Suppressor macrophage treated with lipopolysaccharide for 1 hour (primary cell): ENCODE results near the gene CHRNA1.

Experiments
- DNase-seq, 3 donors: peaks; one replicate each; pipeline ENCODE4 v3.0.0-alpha.2; 2020 to 2022

Gene CHRNA1

DNA sequence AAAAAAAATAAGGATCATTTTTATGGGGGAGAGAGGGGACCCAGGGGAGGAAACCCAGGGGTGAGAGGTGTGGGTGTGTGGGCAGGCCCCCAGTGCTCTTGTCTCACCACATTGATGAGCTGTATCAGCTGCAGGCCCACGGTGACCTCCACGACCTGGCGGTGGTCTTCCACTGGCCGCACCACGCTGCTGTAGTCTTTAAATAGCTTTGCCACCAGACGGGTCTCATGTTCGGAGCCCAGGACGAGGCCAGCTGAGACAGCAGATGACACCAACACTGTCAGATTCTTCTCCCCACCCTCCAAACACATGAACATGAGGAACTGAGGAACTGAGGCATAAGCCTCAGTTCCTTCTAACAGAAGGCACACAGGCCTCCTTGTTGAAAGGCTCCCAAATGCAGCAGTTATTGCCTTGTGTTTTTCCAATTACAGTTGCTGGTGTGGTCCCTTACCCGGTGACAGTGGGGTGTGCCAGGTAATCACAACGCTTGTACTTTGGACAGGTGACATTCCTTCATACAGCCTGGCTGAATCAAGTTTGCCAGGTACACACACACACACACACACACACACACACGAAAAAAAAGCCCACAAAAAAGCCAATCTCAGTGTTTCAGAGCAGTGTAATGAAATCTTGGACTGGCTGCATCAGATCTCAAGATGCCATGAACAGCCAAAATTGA, 4.7 kb downstream of the CHRNA1 start:
- no peak for DNase-seq

DNA sequence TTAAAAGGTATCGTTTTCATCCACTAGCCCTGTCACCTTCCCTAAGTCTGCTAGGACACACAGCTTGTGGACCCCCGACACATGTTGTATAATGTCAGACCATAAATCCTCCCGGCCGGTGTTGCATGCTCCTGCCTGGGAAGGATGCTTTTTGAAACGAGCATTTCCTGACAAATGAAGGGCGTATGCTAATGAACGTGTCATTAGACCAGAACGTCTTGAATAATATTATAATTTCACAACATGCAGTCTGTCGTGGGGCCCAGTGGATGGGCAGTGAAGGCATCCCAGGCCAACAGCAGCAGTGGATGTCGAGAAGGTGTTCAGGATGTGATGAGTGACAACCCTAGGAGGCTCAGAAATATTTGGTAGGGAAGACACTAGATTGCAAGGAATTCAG, 7.5 kb downstream of the CHRNA1 start:
- DNase-seq, result no peak

DNA sequence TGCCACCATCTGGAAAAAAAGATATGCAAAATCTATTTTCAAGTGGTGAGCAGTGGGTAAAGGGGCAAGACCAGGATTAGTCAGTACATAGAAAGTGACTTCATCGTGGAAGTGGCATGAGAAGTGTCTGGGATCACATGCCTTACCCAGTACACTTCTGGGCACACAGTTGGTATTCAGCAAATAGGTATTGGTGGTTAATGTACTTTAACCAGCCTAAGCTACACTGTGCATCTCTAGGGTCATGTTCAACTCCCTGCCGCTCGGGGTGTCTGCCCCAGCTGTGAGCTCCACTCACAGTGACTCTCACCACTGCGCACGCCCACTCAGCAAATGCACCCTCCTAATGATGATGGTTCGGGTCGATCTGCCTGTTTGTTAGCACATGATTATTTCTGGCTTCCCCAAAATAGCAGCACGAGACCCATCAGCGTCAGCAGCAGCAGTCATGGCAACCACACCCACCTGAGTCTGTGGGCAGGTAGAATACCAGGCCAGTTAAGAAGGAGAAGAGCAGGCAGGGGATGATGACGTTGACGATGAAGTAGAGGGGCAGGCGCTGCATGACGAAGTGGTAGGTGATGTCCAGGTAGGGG, 11.1 kb downstream of the CHRNA1 start:
- peak; percentile 32 to 63 (median 34) for DNase-seq

DNA sequence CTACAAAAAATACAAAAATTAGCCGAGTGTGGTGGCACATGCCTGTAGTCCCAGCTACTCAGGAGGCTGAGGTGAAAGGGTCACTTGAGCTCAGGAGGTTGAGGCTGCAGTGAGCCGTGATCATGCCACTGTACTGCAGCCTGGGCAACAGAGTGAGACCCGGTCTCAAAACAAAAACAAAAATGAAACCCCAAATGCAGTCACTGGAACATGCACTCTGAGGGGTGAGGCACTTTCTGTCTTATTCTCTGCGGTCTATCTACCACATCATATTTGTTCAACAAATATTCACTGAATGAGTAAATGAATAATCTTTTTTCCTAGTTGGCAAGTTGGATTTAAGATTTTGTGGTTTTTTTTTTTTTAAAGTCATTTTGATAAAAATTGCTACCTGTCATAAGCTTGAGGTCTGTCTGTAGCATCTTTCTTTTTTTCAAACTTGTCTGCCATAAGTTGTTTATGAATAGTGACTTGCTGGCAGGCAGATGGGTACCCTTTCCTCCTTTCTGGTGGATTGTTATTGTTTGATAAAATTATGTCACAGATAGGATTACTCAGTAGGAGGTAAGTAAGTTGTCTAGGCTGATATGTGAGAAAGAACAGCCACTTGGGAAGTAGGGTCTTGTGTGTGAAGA, 11.8 kb downstream of the CHRNA1 start:
- no peak for DNase-seq

DNA sequence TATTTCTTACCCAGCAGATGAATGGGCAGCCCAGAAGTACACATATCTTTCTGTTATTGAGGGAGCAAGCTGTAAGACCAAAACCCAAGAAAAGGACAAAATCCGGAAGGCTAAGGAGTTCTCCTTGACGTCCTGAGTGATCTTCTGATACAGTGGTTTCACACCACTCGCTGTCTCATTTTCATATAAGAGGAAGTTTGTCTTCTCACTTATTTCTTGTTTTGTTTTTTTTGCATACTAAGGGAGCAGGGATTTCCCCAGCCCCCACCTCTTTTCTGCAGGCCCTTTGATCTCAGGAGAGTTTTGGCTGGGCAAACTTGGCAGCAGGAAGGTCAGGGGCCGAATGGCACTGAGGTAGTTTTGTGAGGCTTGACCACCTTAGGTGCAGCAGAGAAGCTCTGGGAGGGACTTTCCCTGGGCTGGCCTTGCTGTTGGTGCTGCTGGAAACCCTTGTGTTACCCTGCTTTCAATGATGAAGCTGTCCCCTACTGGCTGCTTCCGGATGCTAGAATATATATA, 13.3 kb downstream of the CHRNA1 start:
- DNase-seq, result peak; percentile 50 to 63 (median 59)

DNA sequence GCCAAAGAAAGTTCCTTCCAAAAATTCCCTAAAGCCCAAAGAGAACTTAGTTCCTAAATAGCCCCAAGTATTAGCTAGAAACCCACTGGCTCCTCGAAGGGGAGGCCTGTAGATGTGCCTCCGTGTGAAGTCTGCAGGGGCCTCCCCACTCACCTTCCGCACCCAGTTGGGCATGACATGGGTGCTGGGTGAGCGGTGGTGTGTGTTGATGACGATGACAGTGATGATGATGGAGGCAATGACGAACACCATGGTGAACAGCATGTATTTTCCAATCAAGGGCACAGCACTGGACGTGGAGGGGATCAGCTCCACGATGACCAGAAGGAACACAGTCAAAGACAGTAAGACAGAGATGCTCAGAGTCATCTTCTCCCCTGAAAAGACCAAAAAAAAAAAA, 14.5 kb downstream of the CHRNA1 start:
- DNase-seq, result no peak

DNA sequence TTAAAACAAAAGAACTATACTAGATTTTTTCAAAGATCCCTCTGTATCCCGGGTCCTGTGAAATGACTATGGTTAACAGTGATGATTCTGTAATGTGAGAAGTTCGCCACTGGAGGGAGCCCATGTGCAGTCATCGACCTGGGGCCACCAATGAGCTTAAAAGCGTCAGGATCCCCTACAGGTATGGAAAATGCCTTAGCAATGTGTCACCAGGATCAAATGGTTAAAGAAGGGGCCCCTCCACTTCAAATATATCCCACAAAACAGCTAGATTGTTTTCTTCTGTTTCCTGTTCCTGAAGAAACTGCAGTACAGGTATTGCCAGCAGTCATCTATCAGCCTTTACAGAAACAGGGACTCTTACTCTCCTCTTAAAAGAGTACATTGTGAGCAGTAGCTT, 15.3 kb downstream of the CHRNA1 start:
- peak; percentile 65 to 76 (median 75) for DNase-seq

DNA sequence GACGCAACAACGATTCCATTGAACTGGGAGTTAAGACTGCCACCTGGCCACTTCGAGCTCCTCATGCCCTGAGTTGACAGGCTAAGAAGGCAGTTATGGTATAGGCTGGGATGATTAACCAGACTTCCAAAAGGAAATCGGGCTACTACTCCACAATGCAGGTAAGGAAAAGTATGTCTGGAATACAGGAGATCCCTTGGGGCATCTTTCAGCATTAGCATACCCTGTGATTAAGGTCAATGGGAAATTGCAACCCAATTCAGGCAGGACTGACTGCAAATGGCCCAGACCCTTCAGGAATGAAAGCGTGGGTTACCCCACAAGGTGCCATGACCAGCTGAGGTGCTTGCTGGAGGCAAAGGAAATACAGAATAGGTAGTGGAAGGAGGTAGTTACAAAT, 19.1 kb downstream of the CHRNA1 start:
- no peak for DNase-seq

DNA sequence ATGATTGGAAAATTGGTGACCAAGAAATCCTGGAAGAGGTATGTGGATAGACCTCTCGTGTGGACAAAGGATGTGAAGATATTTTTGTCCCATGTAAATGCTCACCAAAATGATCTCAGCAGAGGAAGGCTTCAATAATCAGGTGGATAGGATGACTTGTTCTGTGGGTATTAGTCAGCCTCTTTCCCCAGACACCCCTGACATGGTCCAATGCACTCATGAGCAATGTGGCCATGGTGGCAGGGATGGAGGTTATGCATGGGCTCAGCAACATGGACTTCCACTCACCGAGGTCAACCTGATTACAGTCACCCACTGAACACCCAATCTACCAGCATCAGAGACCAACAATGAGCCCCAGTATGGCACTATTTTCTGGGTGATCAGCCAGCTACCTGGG, 20.2 kb downstream of the CHRNA1 start:
- DNase-seq, result no peak

DNA sequence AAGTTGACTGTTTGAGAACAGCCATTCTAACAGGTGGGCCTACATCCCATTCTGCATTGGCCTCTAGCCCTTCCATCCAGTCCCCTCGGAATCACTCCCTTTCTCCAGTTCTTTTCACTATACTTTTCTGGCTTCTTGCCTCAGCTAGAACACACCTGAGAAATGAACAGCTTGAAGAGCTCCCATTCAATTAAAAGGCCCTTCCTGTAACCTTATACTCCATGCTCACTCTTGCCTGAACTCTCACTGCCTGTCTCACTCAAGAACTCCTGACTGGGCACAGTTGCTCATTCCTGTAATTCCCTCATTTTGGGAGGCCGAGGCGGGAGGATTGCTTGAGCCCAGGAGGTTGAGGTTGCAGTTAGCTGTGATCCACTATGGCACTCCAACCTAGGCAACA, 23.6 kb downstream of the CHRNA1 start:
- no peak for DNase-seq

DNA sequence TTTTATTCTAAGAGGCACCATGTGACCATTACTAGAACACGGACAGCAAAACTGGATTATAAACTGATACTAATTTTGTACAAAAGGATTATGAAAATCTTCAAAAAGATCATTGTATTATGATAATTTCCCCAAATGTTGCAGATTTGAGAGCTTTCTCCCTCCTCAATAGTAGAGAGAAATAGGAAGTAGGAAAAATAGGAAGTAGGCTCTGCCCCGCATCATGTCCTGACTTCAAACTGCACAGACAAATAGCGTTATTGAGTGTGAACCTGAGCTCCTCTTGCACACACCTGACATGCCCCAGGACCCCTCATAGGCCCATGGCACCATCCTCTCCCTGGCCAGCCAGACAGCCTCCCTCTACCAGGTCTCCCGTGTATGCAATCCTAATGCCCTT, 25.4 kb downstream of the CHRNA1 start:
- DNase-seq, result peak; percentile 18 to 38 (median 34)

DNA sequence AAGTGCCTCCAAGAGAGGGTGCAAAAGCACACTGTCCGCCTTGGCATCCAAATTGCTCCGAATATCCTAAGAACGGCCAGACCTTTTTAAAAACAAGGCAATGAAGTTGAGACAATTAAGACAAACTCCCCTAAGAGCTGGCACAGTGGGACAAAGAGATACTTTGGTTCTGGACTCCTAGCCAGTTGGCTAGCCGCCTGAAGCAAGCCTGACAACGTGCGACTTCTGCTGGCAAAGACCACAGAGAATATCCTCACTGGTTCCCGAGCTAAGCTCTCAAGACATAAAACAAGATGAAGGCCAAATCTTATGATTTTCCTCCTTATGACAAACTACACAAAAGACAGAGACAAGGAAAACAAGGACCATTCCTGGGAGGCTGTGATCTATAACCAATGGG, 32.7 kb downstream of the CHRNA1 start:
- no peak for DNase-seq

DNA sequence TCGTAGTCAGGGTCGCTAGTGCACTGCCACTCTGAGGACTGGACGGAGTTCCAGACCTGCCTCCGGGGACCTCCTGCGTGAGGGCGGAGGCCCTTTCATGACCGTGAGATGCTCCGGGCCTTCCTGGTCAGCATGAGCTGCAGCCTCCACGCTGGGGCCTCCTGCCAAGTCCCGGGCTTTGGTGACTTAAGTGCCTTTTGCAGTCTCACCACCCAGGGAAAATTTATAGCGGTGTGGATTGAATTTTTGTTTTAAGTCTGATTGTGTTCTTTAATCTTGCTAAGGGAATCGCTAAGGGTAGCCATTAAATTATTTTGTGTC, 33.6 kb downstream of the CHRNA1 start:
- no peak for DNase-seq

DNA sequence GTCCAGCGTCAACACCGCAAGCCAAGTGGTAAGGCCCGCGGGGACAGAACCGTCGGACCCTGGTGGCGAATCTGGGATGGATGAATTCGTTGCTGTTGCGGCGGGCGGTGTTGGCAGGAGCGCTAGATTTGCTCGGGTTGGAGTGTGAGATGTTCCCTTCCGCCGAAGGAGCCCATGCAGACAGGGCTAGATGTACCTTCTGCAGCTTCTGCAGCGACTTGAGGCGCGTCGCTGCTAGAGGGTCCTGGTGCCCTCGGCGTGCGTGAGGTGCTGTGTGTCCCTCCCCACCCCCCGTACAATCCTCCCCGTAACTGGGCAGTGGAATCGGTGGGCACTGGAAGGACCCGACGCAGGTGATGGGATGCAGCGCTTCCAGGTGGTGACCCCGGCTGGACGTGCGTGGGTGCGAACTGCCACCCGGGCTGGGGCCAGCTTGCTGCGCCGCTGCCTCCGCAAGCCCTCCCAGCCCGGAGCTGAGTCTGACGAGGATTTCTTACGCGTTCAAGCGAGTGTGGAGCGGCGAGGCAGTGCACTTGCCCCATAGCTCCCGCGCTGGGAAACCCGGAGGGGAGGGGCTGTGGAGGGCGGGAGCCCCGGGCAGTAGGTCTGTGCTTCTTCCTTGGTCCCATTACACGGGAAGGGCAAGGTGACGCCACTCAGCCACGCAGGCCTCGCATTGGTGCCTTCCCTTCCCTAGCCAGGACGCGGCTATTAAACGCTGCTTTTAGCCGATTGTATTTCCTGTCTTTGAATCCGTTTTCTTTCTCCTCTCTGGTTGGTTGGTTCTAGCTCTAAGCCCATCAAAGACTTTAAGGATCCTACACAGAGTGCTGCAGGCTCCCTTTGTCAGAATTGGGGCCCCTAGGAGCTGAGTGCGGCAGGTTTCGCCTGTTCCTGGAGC, 34.2 kb downstream of the CHRNA1 start:
- DNase-seq, result peak; percentile 49 to 70 (median 60)

DNA sequence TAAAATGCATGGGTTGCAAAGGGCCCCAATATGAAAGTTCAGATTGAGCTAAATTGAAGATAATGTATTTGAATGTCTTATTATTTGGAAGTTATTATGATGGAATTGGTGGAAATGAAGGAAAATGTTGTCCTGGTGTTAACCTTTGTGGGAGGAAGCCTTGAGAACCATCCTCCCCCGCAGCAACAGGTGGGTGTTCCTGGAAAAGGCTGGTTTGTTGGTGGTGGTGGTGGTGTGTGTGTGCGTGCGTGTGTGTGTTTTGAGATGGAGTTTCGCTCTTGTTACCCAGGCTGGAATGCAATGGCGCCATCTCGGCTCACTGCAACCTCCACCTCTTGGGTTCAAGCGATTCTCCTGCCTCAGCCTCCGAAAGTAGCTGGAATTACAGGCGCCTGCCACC, 36.2 kb downstream of the CHRNA1 start:
- DNase-seq, result no peak

DNA sequence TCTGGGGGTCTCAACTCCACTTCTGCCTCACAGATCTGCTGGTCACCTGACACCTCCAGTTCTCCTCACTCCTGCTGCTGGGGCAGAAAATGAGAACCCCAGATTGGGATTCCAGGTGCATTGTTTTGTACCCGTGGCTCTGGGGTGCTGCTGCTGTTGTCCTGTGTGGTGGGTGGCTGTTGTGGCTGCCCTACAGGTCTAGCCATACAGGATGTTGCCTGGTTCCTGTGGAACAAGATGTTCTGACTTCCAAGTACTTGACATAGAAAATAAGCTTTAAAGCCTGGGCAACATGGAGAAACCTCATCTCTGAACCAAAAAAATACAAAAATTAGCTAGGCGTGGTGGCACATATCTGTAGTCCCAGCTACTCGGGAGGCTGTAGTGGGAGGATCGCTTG, 38.1 kb downstream of the CHRNA1 start:
- no peak for DNase-seq

DNA sequence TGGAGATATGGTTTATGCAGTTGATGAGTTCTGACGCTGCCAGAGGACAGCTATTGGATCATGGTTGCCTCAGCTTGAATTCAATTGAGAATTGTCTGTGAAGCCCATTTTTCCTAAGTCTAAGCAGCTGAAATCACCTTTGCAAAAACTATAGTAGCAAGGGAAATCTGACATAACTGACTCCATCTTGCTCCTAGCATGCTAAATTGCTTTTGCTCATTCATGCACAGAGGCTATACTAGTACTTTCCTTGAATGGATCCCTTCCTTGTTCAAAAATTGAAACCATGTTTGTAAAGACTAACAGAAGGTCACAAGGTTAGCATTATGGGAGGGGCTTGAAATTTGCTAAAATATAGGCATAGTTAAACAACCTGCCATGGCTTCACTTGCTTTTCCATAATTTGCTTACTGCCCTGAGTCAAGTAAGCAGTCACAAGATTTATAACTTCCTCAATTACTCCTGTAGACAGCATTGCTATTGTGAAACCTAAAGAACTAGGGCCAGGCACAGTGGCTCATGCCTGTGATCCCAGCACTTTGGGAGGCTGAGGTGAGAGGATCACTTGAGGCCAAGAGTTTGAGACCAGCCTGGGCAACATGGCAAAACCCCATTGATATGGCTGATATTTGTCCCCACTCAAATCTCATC, 41.2 kb downstream of the CHRNA1 start:
- DNase-seq, result peak; percentile 46 to 76 (median 66)

DNA sequence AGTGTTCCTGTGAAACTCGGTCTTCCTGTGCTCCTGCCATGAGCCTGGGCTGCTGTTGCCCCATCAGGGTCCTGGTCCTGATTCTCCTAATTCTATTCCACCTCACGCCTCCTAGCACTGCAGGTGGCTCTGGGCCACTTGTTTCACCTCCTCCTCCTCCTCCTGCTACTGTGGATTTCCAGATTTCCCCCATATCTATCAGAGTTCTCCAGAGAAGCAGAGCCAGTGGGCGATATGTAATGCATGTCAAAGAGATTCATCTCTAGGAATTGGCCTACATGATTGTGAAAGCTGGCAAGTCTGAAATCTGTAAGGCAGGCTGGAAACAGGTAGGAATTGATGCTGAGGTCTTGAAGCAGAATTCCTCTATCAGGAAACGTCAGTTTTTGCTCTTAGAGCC, 45.3 kb downstream of the CHRNA1 start:
- DNase-seq, result no peak

DNA sequence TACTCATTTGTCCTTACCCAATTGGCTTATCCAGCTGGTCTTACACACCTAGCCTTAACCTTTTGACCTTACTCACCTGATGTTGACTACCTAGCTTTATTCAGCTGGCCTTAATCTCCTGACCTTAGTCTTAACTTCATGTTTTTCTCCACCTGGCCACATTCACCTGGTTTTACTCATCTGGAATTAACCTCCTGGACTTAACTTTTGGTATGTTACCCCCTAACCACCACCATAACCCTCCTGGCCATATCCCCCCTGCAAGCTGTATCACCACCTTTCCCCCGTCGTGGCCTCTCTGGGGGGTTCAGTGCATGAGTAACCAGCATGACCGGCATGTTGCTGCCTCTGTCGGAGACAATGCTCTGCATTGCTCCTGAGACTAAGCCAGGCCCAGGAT, 45.7 kb downstream of the CHRNA1 start:
- DNase-seq, result no peak

DNA sequence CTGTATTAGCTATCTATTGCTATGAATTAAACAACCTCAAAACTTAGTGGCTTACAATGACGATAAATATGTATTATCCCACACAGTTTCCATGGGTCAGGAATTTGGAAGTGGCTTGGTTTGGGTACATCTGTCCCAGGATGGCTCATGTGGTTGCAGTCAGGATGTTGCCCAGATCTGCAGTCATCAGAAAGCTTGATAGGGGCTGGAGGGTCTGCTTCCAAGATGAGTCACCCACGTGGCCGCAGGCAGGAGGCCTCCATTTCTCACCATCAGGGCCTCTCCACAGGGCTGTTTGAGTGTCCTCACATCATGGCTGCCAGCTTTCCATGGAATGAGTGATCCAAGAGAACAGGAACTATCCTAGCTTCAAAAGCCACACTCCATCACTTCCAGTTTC, 46.4 kb downstream of the CHRNA1 start:
- DNase-seq, result no peak

DNA sequence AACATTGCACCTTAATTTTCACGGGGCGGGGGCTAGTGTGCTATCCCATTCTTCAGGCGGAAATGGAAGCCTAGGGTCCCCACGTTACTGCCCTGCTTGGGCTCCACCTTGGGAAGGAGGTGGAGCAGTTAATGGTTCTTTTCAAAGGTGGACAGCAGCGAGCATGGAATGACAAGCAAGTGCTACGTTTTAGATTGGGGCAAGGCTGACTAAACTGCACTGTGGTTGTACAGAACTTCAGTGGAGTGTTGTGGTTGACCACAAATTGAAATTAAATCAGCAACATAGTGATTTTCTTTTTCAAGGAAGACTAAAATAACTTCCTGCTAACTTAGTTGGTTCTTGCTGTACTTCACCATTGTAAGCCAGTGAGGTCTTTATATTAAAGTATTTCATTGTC, 47.0 kb downstream of the CHRNA1 start:
- peak in 1 of 3 donors; percentile 35 for DNase-seq

DNA sequence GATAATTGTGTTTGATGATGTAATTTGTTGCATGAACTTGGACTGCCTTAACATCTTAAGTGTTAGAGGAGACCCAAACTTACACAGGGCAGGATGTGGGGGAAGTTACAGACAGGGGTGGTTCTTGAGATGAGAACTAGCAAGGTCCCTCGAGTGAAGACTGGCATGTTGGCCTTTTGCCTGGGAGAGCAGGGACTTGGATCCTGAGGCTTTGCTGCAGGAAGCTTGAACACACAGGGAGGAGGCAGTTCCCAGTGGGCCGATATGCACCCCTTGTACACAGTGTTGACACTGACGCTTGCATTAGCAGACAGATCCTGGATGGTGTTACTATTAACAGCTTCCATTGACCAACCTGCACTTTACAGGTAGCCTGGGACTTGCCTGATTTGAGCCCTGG, 47.5 kb downstream of the CHRNA1 start:
- DNase-seq, result no peak

DNA sequence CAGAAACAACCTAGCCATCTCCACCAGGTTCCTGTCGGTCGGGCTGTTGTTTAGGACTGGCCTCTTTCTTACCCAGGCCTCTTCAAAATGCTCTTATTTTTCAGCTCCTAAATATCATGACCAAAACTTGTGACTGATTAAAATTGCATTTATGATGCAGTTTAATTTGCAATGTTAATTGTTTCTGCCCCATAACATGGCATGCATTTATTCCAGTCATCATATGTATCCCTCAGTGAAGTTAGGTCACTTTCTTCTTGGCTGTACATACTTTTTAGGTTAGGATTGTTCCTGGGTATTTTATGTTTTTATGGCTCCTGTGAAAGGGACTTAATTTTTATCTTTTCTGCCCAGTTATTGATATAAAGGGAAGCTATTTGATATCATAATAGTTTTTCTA, 50.6 kb downstream of the CHRNA1 start:
- no peak for DNase-seq
